Activated CD4-positive, alpha-beta T cell treated with anti-CD3 and anti-CD28 coated beads, Interleukin-2, amount 10 ng/mL, durations not matched to agents 24 days and 14 days (primary cell): ENCODE measurements around the gene ERVV-1. TPM values are rescaled to one million over a fixed set of nuclear protein-coding genes. Genes with fewer than 3 reads are reported as not detected.

Experiments
- DNase-seq: peaks from one replicate; pipeline ENCODE4 v3.0.0; 2022
- H3K27ac Mint-ChIP-seq: one replicate; pipeline ENCODE4 v1.8.0; 2022; ENCODE audit warnings: mild to moderate bottlenecking, mixed read lengths
- H3K27me3 Mint-ChIP-seq: one replicate; pipeline ENCODE4 v1.8.0; 2022; ENCODE audit warnings: mixed read lengths
- H3K36me3 Mint-ChIP-seq: one replicate; pipeline ENCODE4 v1.8.0; 2022; ENCODE audit warnings: low read depth, mild to moderate bottlenecking, mixed read lengths
- H3K4me1 Mint-ChIP-seq: one replicate; pipeline ENCODE4 v1.8.0; 2021; ENCODE audit warnings: mixed read lengths
- H3K4me3 Mint-ChIP-seq: one replicate; pipeline ENCODE4 v1.8.0; 2022; ENCODE audit warnings: mild to moderate bottlenecking, moderate library complexity, mixed read lengths
- H3K9me3 Mint-ChIP-seq: one replicate; pipeline ENCODE4 v1.8.0; 2021; ENCODE audit warnings: mixed read lengths
- intact Hi-C: fragments of 100-400 bp; cut with micrococcal nuclease; formaldehyde crosslinking; loops from one replicate; pipeline ENCODE4 v1.15.1; 2023
- total RNA-seq: library from RNA; stranded (reverse); gene quantifications from 2 replicates; pipeline ENCODE4 v1.2.3, GENCODE V29; 2022

The ERVV-1 gene
- total RNA-seq, 1 donor from 2014 or later: not detected

DNA sequence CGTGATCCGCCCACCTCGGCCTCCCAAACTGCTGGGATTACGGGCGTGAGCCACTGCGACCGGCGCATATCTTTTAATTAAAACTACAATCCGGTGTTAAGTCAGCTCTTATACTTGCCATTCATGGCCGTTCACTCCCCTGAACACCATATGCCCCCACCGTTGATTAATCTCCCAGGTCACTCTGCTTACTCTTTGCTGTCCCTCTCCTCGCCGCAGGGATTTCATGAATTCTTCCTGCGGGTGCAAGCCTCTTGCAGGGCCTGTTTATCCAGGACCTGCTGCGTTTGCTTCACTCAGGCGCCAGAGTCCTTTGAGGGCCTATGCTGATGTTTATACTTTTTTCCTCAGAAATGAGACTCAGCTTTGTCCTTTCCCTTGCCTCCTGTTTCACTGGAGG, 31.8 kb downstream of the ERVV-1 start:
- Mint-ChIP-seq H3K36me3 (no peaks in the 10 kb centered on the region), H3K27ac (no peak overlapping the region), H3K9me3 (peaks cover 14% of the 10 kb centered on the region), H3K27me3 (no peaks in the 10 kb centered on the region), H3K4me1 (no peaks in the 10 kb centered on the region), H3K4me3 (no peak overlapping the region)
- DNase-seq: no peak
- intact Hi-C loops: no loop called here

DNA sequence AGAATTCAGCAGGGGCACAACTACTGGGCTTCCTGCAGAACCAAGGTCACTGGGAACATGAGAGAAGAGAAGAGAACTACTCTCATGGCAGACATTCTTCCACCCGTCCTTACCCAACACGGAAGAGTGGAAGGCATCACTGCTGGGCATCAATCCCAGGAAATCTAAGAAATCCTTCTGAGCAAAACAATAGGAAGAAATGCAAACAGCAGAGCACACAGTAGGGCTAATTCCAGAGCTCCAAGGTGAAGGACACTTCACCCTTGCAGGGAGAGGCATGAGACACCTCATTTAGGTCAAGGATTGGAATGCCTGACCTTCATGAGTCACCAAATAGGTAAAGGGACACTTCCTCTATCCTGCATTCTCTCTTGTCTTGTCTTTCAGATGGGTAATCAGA, 33.7 kb downstream of the ERVV-1 start:
- intact Hi-C loops: no loop called here
- no peaks in the 10 kb centered on the region for H3K36me3 Mint-ChIP-seq
- peaks cover 14% of the 10 kb centered on the region for H3K9me3 Mint-ChIP-seq
- H3K4me3 Mint-ChIP-seq: no peak overlapping the region
- H3K27ac Mint-ChIP-seq: no peak overlapping the region
- H3K4me1 Mint-ChIP-seq: no peaks in the 10 kb centered on the region
- H3K27me3 Mint-ChIP-seq: no peaks in the 10 kb centered on the region
- DNase-seq: no peak

DNA sequence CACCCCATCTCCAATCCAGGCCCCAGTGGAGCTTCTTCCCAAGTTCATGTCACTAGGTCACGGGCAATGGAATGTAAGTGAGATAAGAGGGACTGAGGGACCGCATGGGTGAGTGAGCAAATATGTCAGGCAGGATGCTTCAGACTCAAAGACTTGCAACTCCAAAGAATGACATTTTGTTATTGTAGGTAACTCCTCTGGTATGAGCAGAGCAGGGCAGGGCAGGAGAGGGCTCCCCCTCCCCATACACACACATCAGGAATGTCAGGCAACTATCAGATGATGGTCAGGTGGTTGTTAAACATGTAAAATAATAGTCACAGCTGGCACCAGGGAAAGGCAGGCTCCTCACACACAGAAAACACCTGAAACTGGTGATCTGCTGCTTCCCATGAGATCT, 41.4 kb downstream of the ERVV-1 start:
- Mint-ChIP-seq H3K27me3 (no peaks in the 10 kb centered on the region), H3K4me1 (no peaks in the 10 kb centered on the region), H3K9me3 (peaks cover 22% of the 10 kb centered on the region), H3K27ac (no peak overlapping the region), H3K36me3 (no peaks in the 10 kb centered on the region), H3K4me3 (no peak overlapping the region)
- no peak for DNase-seq
- intact Hi-C loops: no loop called here

DNA sequence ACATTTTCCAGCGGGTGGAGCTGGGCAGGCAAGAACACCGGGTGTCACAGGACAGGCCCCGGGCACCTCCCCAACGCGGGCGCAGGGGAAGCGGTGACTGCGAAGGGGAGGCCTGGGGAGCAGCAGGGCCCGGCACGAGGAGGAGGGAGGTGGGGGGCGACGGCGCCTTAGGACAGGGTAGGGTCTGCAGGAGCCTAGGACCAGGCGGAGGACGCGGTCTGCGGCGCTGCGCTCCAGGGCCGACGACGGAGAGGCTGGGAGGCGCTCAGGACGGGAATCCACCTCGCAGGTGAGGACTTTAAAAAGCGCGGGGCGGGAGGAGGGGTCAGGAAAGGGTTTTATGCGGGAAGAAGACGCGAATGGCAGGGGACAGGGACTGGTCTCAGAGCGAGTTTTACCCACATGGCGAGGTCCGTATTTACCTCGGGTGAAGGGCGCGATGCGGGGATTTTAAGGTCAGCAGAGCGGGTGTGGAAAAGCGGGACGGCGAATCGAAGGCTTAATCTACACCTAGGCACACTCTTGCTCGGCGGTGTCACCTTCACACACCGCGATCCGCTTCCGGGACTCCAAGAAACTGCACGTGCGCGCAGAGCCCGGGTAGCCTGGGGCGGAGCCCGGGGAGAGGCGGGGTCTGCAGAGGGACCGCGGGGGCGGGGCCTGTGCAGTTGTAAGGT, 44.3 kb downstream of the ERVV-1 start:
- Mint-ChIP-seq H3K4me1 (no peaks in the 10 kb centered on the region), H3K27ac (no peak overlapping the region), H3K4me3 (peak overlapping the region; percentile 20), H3K9me3 (peaks cover 28% of the 10 kb centered on the region), H3K27me3 (no peaks in the 10 kb centered on the region), H3K36me3 (peaks cover 8% of the 10 kb centered on the region)
- DNase-seq: peak; percentile 58
- intact Hi-C loops: no loop called here

Other genes starting within 250 kb of the ERVV-1 start
- gene ZNF600, start 227.1 kb upstream of the ERVV-1 start, total RNA-seq: 10.6 and 10.7 TPM in 2 replicates
- 18.0 TPM in 2 replicates for gene ZNF28, start 192.3 kb upstream of the ERVV-1 start, total RNA-seq
- gene ZNF468, start 156.3 kb upstream of the ERVV-1 start, total RNA-seq: 13.3 and 15.9 TPM in 2 replicates
- gene ZNF320, start 116.3 kb upstream of the ERVV-1 start, total RNA-seq: 8.0 and 17.8 TPM in 2 replicates
- 4.4 and 6.5 TPM in 2 replicates for gene ZNF888, start 90.5 kb upstream of the ERVV-1 start, total RNA-seq
- gene ZNF816, start 51.0 kb upstream of the ERVV-1 start, total RNA-seq: 8.9 TPM in 2 replicates
- gene ERVV-2, start 30.8 kb downstream of the ERVV-1 start, total RNA-seq: not detected in 2 replicates
- gene ZNF160, start 89.5 kb downstream of the ERVV-1 start, total RNA-seq: 30.6 and 37.5 TPM in 2 replicates
- gene ZNF415, start 119.0 kb downstream of the ERVV-1 start, total RNA-seq: 0.51 and 0.78 TPM in 2 replicates
- gene ZNF347, start 145.1 kb downstream of the ERVV-1 start, total RNA-seq: 4.6 and 5.3 TPM in 2 replicates
- gene ZNF665, start 179.4 kb downstream of the ERVV-1 start, total RNA-seq: 2.3 and 2.6 TPM in 2 replicates
- 0.91 and 1.8 TPM in 2 replicates for gene ZNF677, start 241.0 kb downstream of the ERVV-1 start, total RNA-seq
- not detected in 2 replicates for gene VN1R2, start 244.4 kb downstream of the ERVV-1 start, total RNA-seq